ENCODE results near the gene BCAS2.

The BCAS2 gene

DNA sequence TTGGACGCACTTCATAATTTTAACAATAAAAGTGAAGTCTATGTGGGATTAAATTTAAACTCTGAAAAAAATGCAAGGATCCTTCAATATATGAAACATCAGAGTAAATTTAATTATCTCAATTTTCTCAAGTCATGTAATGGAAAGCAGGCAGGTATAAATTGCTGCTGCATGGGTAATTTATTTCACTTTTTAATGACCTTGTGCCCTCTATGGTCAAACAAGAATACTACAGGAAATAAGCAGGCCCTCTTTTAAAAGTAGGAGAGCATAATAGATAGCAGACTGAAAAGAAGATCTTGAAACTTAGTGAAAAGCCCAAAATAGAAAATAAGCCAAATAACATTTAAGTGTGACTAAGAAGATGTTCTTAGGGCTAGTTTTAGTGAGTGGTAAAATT, 22.9 kb downstream of the BCAS2 start:
- no peak for DNase-seq

DNA sequence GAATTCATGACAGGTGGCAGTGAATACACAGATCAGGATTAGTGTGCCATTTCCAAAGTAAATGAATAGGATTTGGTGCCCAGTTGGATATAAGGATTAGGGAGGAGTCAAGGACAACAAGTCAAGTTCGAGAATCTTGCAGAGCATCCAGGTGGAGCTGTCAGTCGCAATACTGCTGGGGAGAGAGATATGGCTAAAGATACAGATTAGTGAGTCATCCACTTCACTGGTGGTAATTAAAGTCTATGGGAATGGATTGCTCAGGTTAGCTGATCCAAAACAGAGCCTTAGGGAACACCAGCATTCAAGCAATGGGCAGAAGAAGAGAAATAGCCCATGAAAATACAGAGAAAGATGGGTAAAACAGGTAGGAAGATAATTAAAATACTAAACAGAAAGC, 26.8 kb downstream of the BCAS2 start:
- no peak for DNase-seq

DNA sequence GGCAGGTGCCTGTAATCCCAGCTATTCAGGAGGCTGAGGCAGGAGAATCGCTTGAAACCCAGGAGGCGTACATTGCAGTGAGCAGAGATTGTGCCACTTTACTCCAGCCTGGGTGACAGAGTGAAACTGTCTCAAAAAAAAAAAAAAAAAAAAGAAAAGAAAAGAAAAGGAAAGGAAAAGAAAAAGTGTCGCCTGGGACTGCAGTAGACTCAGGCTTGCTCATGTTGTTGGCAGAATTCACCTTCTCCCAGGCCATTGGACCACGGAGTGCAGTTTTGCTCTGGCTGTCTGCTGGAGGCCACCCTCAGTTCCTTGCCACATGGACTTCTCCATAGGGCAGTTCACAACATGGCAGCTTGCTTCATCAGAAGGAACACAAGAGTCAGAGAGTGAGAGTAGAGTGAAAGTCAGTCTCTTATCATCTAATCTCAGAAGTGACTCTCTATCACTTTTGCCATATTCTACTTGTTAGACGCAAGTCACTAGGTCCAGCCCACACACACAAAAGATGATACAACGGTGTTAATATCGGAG, 29.2 kb downstream of the BCAS2 start:
- no peak for DNase-seq

DNA sequence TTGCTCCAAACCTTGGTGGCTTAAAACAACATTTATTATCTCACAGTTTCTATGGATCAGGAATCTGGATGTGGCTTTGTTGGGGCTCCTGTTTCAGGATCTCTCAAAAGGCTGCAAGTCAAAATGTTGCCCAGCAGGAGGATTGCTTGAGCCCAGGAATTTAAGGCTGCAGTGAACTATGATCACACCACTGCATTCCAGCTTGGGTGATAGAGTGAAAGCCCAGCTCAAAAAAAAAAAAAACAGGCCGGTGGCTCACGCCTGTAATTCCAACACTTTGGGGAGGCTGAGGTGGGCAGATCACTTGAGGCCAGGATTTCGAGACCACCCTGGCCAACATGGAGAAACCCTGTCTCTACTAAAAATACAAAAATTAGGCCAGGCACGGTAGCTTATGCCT, 30.0 kb downstream of the BCAS2 start:
- DNase-seq = no peak

DNA sequence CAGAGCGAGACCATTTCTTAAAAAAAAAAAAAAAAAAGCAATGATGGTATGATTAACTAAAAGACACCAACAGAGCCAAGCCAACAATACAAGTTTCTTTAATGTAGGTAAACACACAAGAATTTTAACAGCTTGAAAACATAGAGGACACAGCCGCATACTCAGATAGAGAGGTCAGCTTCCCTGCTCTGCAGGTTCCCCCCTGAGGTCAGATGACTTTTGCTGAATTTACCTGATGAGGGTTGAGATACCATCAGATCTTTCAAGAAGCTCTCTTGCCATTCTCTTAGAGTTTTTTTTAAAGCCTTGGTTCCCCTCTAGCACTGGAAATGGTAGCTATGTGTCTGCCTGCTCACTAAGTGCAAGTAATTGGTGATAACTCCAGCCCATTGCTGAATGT, 31.1 kb downstream of the BCAS2 start:
- no peak for DNase-seq

DNA sequence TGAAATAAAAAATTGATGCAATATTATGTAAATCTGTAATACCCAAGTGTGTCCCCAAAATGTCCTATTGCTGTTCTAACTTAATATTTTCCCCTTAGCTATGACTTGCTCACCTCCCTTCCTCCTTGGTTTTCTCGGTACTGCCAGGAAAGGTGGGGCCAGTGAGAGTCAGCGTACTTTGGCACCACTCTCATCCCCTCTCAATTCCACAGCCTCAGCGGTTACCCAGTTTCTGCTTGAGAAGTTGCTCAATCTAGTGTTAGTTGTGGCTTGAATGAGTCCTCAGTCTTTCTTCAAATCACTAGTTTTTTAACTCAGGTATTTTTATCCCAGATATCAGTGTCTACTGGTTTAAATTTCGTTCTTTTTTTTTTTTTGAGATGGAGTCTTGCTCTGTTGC, 32.3 kb downstream of the BCAS2 start:
- peak; percentile 20 for DNase-seq

DNA sequence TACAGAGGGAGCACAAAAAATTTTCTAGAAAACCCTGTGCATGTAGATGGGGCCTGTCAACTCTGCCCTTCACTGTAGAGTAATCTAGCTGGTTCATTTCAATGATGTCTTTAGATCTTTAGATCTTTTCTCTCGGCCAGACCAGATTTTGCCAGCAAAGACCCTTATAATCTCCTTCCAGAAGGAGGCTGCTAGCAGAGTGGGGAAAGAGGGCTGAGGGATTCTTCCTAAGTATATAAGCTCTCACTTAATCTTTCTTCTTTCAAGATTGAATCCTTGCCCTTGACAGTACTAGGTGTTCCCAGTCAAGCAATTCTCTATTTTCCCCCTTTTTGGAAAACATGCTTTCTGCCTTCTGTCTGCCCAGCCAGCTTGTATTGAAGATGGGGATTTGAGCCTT, 34.3 kb downstream of the BCAS2 start:
- no peak for DNase-seq

DNA sequence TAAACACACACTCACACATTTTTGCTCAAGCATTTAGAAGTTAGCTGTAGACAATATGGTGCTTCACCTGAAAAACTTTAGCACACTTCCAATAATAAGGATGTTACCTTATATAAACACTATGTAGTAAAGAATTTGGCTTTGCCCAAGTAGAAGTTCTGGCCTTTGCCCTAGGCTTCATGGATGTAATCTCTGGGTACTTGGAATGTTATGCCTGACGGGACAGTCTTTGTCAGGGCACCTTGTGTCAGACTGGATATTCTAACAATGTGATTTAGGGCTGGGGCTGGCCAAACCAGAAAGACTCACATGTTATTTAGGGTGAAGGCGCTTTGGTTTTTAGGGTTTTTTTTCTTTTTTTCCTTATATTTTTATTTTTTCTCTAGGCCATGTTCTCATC, 35.6 kb downstream of the BCAS2 start:
- DNase-seq = no peak

DNA sequence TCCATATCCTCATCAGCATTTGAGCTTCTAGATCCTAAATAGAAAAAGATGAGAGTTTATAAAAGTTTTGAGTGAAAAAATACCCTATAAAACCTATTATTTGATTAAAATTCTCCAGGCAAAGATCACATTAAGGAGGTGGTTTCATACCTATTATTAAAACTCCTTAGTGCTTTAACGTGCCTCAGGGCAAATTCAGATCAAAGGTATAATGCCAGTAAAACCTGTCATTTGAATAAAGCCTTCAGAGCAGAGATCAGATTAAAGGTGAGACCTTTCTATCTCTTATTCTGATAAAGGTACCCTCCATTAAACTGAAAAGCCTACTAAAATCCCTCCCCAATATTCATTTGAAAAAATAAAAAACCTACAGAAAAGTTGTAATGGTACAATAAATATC, 36.1 kb downstream of the BCAS2 start:
- no peak for DNase-seq

DNA sequence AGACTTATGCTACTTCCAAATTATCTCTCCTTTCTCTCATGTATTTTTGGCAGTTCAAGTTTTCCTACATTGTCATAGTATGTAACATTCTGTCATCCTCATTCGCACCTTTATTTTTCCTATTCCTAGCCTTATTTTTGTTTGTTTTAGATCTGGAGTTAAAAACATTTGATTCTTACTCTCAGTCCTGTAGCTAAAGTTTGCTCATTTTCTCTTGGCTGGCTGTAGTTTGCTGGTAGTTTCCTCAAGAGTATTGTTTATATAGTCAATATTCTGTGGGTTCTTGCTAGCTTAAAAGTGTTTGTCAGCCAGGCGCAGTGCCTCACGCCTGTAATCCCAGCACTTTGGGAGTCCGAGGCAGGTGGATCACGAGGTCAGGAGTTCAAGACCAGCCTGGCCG, 40.6 kb downstream of the BCAS2 start:
- DNase-seq = no peak

DNA sequence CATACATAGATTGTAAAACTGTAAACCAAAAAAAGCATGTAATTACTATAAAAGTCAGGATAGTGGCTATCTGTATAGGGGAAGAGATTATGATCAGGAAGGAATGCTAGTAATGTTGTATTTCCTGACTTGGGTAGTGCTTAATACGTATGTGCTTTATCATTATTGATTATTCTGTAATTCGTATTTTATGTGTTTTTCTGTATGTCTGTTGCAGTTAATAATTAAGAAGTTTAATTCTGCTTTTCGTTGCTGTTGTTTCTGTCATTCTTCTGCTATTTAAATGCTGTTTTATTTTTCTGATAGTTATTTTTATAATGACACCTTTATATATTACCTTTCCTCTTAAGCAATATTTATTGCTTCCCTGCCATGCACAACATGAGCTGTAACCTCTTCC, 41.1 kb downstream of the BCAS2 start:
- no peak for DNase-seq

DNA sequence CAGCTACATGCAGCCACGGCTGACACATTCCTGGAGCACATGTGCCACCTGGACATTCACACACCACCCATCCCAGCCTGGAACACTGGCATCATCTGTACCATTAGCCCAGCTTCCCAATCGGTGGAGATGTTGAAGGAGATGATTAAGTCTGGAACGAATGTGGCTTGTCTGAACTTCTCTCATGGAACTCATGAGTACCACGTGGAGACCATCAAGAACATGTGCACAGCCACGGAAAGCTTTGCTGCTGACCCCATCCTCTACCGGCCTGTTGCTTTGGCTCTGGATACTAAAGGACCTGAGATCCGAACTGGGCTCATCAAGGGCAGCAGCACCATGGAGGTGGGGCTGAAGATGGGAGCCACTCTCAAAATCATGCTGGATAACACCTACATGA, 45.4 kb downstream of the BCAS2 start:
- no peak for DNase-seq

DNA sequence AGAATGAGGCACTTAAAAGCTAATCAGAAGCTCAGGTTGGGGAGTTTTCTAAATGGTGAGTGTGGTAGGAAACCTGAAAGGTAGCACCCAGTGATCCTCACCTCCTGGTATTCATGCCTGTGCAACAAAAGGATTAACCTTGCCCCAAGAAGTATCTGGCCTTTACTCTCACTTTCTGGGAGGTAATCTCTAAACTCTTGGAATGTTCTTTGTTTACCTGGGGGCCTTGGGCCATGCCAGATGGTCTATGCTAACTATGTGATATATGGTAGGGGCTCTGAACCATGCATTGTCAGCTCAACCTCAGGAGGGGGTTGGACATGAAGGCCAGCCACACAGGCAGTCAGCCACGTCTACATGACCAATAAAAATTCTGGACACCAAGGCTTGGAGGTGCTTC, 46.0 kb downstream of the BCAS2 start:
- DNase-seq = no peak

DNA sequence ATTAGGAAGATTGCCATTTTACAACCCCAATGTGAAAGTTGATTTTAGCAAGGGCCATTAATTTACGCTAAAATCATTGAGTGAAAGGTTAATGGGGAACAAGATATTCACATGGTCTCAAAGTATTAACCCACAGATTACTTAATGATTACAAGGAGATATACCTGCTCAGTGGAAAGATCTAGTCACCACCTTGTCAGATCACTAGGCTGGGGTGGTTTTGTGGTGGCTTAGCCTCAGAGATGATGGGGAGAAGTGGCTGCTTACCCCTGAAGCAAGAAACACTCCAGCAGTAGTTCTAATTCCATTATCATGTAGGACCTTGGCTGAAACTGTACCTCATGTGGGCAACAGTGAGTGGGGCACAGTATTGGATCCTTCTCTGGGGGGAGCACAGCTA, 50.3 kb downstream of the BCAS2 start:
- DNase-seq = no peak

DNA sequence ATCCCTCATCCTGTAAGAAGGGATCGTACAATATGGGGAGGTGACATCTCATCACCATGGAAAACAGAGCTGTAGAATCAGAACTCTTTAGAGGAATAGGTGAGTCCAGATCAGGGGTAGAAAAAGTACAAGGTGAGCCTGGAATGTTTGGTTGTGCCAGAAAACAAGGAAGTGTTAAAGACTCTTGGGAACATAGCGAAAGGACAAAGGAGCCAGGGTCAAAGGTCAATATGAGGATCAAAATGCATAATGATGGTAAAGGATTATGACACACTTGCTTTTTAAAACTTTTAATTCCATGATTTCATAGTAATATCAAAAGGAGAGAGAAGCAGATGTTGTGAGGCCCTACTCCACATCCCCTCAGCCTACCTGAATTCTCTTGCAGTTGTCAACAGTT, 51.2 kb downstream of the BCAS2 start:
- DNase-seq = no peak

DNA sequence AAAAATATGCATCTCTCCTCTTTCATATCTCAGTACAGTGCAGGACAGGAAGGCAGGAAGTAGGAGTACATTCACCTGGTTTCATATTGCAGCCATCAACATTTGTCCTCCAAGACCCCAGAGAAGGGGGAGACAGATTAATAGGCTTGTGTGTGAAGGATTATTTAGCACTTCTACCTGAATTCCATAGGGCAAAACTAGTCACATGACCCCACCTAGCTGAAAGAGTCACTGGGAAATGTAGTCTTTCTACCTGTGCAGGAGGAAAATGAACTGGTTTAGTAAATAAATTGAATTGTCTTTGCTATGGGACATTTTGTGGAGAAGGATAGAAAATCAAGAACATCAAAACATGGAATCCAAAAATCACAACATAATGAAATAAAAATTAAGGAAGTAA, 56.5 kb downstream of the BCAS2 start:
- DNase-seq = no peak

DNA sequence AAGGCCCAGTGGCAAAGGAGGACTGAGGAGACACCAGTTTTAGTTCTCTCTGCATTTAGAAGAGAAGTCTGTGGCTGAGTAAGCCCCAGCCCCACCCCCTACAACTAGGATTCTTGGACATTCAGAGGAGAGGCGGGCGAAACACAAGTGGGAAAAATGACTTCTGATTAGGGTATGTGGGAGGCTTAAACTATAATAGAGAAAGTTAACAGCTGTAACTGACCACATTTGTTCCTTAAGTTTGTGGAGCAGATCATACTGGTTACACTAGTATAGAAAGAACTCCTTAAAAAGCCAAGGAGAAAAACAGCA, 59.2 kb downstream of the BCAS2 start:
- no peak for DNase-seq

DNA sequence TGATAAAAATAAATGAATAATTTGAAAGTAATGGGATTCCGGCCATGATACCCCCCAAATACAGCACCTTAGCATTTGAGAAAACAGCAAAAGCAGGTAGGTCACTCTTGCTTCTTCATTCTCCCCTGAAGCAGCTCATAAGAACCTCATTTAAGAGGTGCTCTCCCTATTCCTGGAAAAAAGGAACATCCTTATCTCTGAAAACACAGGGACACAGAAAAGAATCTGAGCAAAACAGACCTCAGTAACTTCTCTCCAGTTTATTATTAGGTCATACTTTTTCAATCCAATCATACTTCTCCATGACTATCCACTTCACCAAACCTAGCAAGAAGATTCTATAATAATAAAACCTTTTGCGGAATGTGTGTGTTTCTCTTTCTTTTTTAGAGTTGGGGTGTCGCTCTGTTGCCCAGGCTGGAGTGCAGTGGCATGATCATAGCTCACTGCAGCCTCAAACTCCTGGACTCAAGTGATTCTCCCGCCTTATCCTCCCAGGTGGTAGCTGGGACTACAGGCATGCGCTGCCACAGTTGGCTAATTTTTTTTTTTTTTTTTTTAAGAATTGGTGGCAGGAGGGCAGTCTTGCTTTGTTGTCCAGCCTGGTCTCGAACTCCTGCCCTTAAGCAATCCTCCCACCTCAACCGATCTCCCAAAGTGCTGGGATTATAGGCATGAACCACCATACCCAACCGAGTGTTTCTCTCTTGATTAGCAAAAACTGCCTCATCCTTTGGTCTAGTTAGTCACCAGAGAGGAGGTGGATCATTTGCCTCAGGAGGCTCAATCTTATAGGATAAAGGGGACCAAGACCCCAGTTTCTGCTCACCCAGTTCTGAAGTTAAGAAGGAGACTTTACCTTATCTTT, 59.8 kb downstream of the BCAS2 start:
- DNase-seq = no peak

Data from NCI-H226 (cell line).